OCI-M2 (cell line): ENCODE measurements around the gene ZNF530.

Experiments
- DNase-seq: peaks from one replicate; lab custom pipeline; 2025; ENCODE audit not compliant: unreplicated experiment; lab: John Stamatoyannopoulos, UW

ZNF530 gene

DNA sequence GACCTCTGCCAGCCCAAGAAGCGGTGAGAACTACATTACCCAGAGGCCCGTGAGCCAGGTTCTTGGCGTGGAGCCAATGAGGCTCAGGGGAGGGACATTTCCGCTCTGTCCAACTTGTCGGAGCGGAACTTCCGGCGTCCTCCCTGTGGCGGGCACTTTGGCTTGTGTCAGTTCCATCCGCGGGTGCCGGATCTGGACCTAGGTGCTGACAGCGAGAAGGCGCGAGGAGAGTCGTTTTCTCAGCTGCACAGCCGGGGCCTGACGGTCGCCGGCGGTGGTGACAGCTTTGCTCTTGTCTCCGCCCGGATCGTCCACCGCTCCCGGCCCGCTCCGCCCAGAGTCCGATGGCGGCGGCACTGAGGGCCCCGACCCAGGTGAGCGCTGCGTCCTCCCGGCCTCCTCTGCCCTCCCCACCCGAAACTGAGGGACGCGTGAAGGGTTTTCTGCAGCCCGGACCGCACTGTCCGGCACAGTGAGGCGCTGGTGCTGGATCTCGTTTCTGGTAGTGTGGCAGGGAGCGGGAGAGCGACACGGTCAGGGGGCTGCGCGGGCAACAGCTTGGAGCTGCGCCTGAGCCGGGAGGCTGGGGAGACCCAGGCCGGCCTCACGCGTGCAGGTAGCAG, at the start of gene ZNF530:
ZNF530 (plus strand) TSS at position 125 of the 623 bp plus-strand sequence. CDS start 4,461 bp downstream, outside the sequence.
- DNase-seq: peak; percentile 87

DNA sequence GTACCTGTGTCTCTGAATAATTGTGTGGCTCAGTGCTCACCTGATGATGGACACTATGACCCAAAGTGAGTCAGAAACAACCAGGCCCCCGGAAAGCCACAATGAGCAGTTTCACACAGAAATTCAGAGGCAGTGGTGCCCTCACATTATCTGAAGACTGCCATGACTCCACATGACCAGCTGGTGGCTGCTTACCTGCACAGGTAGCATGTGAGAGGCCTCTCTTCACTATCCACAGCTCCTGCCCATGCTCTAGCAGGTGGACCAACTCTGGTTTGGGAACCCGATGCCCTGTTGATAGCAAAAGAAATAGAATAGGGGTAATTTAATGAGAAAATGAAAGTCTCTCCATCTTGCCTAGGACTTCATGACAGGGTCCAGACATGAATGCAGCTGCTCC, 47.3 kb upstream of the ZNF530 start:
- no peak for DNase-seq

DNA sequence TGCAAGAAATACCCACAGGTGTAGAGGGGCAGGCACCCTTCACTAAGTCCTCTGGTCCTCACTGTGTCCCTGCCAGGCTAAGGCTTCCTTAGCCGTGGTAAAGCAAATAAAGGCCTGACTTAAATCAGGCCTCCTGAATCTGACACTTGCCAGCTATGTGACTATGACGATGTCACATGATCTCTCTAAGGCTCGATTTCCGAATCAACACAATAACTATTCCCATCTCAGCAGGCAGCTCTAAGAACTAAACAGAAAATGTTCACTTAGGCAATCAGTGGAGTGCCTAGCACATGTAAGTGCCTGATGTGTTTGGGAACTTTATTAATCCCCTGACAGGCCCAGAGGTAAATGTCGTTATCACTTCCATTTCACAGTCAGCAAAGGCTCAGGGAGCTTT, 42.0 kb upstream of the ZNF530 start:
- no peak for DNase-seq

DNA sequence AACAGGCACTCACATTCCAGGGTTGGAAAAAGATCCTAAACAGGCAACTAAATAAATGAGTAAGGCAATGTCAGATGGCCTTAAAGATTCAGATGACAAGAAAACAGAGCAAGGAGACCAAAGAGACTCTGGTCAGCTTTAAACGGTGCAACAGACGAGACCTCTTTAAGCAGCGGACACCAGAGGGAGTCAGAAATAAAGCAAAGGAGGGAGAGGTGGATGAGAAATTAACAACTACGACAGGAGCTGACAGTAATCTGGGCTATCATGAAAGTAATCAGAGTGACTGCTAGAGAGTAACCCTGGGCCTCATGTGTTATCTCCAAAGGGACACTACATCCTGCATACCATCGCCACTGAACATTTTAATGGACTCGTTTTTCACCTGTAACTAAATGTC, 41.2 kb upstream of the ZNF530 start:
- DNase-seq: no peak

DNA sequence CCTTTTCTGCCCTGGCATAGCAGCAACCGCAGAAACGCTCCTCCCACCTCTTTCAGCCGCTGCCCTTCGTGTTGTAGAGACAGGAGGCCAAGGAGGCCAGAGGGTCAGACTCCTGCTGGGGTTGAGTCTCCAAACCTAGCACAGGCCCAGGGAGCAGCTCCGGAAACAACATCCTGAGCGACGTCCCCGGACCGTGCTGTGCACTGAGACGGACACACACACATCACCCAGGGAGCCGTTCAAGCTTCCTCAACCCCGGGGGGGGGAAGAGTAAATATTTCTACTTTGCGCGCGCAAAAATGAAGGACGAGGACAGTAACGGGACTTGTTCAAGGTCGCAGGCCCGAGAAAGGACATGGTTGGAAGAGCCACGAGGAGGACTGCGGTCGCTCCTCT, 40.7 kb upstream of the ZNF530 start:
- DNase-seq: no peak

DNA sequence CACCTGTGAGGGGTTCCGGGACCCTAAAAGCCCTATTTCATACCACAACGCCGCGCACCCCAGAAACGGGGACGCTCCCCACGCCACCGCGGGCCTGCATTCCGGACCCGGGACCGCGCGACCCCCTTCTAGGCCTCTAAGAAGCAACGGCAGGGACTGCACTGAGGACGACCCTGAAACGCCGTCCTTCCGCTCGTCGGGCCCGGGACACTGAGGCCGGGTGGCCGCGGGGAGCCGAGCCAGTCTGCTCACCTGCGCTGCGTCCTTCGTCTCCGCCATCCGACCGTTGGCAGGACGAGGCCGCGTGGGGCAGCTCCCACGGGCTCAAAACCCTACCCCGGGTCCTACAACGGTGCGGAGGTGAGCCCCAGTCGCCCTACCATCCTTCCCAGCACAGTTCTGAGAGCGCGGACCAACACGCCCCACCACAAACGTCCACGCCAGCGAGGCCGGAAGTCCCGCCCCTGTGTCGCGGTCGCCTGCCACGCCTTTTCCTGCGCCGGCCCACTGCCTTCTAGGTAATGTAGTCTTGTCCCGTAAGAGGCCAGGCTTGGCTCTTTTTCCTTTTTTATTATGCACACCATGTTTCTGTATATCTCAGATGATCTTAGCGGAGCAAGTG, 40.2 kb upstream of the ZNF530 start, which contains the start of gene ZNF550:
ZNF550 (minus strand) TSS at position 460 of the 622 bp plus-strand sequence; CDS start at position 279, 181 bp downstream.
- DNase-seq: no peak

DNA sequence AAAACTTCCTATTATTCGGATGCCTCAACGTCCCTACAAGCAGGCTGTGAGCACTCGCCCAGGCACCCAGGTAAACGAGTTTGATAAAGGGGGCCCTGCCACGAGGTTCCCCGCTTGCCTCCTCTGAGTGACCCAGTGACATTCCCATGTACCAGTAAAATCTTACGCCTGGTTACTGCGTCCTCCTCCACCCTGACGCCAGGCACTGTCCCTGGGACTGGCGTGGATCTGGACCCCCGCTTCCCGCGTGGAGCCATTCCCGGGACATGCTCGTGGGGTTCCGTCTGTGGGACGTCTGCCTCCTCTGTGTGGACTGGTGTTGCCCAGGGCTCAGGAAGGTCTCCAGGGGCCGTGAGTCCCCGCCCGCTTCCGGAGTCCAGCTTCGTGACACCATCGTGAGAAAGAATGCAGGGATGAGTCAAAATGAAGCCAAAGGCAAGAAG, 39.6 kb upstream of the ZNF530 start:
- no peak for DNase-seq

DNA sequence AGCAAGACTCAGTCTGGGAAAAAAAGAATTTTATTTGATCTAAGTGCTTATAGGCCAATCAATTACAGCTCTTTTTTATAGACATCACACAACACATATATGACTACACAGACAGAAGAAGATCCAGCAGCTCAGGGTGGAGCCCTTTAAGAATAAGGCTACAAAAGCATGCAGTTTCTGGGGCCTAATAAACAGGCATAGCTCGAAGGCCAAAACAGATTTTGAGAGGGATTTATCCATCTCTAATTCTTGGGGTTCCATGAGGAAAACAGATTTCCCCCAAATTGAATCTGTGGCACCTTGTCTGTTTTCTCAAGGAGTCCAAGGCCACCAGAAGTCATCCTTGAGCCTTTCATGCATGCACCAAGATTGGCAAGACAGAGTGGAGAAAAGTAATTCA, 36.1 kb upstream of the ZNF530 start:
- DNase-seq: no peak

DNA sequence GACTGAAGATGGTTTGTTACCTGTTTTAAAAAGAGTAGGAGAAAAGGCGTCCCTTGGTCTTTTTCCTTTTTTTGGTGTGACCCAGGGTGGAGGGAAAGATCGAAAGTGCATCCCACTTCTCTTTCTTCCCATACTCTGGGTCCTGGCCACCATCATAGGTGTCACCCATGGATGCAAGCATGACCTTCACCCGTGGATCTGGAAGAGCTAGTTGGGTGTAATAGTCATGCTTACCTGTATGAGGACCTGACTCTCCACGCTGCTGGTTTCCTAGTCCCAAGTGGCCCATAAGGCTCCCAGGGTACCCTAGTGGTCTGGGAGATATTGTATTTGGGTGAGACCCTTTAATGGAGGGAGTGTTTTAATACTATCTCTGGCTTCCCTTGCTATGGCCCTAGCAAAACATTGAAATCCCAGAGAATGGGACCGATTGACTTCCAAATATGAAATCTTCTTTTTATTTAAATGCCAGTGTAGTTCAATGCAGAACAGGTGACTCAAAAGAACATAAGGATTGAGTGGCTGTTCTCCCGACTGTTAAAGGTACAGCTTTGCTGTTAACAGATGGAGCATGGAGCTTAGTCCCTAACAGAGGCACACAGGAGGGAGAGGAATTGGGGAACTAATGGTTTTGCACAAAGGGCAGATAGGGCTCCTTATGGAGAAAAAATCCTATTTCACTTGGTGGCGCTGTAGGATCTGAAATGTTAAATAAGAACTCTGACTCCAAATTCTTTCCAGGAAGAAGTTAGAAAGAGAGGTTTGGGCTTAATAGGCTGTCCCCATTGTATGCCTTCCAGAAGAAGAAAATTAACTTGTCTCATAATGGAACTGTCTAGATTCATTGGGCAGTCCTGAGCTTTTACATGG, 33.1 kb upstream of the ZNF530 start:
- DNase-seq: no peak

DNA sequence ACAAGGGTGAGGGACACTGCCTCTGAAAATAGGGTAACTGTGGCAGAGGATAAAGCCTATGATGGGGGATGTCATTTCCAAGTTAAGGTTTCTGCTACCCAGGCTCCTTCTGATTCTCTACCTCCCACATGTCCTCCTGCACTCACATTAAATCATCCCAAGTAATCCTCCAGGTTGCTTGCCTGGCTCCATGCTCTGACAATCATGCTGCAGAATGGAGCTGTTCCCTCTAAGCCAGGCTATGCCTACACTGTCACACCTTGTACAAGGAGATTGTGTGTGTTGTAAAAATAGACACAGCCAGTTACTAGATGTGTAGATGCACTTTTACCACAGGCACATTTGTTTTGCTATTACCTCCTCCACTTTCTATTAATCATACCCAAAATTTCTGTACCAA, 29.0 kb upstream of the ZNF530 start:
- no peak for DNase-seq

DNA sequence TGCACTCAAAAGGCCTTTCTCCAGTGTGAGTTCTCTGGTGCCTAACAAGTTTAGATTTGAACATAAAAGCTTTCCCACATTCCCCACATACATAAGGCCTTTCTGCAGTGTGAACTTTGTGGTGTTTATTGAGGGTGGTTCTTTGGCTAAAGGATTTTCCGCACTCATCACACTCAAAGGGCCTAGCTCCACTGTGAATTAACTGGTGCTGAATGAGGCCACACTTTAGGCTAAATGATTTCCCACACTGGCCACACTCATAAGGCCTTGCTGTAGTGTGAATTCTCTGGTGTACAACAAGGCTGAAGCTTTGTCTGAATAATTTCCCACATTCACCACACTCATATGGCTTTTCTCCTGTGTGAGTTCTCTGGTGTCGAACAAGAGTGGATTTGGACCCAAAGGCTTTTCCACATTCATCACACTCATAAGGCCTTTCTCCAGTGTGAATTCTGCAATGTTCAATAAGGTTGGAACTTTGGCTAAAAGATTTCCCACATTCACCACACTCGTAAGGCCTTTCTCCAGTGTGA, 27.2 kb upstream of the ZNF530 start:
- no peak for DNase-seq

DNA sequence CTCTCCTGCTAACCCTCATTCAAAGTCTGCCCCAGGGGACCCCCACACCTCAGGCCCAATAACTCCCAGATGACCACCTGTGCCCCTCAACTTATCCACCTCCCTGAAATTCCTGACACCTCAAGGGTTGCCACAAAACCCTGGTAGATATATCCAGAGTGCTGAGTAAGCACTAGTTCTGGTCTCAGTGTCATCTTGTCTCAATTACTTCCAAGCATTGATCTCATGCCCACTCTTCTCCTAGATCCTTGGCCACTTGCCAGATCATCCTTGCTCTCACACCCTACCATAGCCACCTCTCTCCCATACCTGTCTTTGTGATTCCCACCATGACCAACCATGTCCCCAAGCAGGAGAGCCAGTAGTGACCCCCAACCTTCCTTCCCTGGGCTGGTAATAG, 23.0 kb upstream of the ZNF530 start:
- no peak for DNase-seq

DNA sequence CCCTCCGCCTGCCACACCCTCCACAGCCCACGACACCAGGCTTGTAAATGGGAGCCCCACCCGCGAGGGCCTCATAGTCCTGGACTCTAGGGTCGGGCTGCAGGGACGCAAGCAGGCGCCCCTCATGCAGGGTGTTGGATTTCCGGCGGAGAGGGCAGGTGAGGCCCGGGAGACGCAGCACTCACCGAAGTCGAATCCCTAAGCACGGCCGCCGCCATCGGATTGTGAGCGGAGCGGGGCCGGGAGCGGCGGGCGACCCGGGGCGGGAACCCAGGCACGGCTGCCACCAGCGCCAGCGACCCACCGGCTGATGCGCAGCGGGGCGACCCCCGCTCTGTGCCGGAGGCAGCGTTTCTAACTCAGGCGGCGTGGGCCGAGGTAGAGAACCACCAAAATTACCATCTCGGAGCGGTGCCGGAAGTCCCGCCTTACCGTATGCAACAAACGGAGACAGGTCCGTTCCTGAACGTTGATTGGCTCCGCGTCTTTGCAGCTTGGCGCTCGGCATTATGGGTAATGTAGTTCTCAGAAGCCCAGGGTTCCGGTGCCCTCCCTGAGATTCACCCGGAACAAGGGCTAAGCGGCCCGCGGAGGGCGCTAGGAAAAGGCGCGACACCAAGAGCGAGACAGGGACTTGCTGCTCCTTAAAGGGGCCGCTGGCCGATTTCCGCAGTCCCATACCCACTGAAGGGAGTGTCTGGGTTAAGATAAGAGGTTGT, 21.0 kb upstream of the ZNF530 start, which contains the start of gene ZNF416:
ZNF416 (minus strand) TSS at position 425 of the 719 bp plus-strand sequence; CDS start at position 218, 207 bp downstream.
- peak; percentile 90 for DNase-seq

DNA sequence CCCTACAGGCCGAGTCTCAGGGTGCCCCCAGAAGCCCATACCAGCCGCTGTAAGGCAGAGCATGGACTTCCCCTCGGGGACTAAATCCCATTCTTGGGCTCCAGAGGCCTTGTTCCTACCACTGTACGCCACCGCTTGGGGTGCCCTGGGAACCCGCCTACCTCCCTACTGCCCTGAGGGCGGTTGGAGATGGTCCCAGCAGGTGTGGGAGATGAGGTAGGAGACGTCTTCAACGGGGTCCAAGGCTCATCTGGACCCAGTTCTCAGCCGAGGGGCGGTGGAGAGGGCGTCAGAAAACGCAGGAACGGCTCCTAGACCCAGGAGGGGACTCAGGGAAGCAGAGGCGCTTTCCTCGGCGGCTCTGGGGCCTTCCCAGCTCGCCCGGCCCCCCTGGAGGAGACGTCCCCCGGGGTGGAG, 16.6 kb upstream of the ZNF530 start:
- DNase-seq: no peak

DNA sequence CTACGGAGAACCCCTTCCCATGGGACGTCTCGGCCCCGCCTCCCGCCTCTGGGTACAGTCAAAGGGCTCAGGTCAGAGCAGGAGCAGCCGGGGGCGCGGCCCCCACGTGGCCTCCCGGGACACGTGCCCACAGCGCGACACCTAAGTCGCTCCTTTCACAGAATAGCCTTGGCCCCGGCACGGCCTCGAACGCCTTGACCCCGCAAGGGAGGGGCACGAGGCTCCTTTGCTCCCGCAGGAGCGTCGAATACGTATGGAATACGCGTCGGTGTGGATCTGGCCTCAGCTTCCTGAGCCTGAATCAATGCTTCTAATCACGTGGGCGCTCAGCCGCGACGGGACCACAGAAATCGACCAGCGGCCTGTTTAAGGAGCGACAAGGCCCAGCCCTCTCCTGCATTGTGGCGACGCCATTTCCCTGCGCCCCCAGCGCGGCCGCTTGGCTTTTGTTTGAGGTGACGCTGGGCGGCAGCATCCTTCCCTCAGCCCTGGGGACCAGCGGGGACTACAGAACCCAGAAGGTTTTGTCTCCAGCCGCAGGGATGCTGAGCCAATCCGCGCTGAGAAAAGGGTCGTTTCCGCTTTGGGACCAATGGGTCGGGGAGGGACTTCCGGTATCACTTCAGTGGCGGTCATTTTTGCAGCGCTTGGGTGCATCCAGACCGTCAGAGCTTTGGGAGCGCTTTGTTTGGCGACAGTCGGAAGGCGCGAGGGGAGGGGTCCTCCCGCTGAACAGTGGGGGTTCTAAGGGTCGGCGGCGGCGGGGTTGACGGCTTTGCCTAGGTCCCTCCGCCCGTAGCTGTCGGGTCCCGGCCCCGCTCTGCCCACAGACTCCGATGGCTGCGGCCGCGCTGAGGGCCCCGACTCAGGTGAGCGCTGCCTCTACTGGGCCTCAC, 15.9 kb upstream of the ZNF530 start, which contains the start of gene ZIK1:
ZIK1 (plus strand) TSS at position 625 of the 896 bp plus-strand sequence; CDS start at position 837, 212 bp downstream.
- no peak for DNase-seq

DNA sequence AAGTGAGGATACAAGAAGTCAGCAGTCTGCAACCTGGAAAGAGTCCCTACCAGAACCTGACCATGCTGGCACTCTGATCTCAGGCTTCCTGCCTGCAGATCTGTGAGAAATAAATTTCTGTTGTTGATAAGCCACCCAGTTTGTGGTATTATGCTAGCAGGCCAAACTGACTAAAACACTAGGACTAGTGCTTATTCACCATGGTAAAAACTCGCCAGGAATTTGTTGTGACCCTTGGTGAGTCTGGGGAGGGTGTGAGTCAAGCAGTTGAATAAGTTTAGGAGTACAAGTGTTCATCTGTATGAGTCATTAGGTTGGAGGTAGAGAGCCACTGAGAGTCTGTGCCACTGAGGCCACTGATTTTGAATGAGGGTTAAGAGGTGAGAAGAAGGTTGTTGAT, 12.2 kb upstream of the ZNF530 start:
- DNase-seq: no peak

DNA sequence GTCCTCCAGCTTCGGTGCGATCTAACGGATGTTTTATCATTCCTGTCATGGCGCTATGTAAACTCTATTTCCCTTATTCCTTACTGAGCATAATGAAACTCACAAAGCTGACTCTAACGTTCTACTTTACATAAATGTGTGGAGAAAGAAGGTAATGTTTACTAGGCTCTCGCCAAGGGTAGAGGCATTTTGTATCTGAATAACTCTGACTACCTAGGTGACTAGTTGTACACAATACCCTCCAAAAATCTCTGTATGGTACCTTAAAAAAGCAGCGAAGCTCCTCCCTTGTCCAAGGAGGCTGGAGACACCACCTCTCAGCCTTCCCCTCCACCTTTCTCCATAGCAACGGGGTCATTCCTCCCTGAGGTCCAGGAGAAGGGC, 316 bp upstream of the ZNF530 start:
- no peak for DNase-seq

DNA sequence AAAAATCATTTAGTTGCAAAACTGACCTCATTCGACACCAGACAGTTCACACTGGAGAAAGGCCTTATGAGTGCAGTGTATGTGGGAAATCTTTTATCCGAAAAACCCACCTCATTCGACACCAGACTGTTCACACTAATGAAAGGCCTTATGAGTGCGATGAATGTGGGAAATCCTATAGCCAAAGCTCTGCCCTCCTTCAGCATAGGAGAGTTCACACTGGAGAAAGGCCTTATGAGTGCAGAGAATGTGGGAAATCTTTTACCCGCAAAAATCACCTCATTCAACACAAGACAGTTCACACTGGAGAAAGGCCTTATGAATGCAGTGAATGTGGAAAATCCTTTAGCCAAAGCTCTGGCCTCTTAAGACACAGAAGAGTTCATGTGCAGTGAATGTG, 7.2 kb downstream of the ZNF530 start:
- no peak for DNase-seq

DNA sequence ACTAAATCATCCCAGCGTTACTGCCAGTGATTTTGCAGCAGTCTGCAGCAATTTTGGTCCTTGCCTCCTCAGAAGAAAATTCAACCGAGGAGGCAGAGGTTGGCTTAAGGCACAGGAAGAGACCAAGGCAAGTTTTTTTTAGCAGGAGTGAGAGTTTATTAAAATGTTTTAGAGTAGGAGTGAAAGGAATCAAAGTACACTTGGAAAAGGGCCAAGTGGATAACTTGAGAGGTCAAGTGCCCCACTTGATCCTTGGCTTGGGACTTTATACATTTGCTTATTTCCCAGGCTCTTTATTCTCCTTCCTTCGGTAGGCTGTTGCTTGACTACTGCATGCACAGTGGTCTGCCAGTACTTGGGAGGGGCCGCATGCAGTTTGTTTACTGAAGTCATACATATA, 11.4 kb downstream of the ZNF530 start:
- DNase-seq: no peak
